GM19463 (cell line): ENCODE data around the gene PKHD1.
"Not testable (repeated sequence)": the region's sequence is repeated elsewhere in the genome, so short reads cannot be mapped to it uniquely, and the experiment has no call there.

Experiments
- ATAC-seq: cut with Tn5 transposase; IDR thresholded peaks from one replicate; pipeline ENCODE4 v1.9.1; 2021; ENCODE audit warnings: mild to moderate bottlenecking, moderate library complexity; ENCODE audit not compliant: unreplicated experiment

The PKHD1 gene

DNA sequence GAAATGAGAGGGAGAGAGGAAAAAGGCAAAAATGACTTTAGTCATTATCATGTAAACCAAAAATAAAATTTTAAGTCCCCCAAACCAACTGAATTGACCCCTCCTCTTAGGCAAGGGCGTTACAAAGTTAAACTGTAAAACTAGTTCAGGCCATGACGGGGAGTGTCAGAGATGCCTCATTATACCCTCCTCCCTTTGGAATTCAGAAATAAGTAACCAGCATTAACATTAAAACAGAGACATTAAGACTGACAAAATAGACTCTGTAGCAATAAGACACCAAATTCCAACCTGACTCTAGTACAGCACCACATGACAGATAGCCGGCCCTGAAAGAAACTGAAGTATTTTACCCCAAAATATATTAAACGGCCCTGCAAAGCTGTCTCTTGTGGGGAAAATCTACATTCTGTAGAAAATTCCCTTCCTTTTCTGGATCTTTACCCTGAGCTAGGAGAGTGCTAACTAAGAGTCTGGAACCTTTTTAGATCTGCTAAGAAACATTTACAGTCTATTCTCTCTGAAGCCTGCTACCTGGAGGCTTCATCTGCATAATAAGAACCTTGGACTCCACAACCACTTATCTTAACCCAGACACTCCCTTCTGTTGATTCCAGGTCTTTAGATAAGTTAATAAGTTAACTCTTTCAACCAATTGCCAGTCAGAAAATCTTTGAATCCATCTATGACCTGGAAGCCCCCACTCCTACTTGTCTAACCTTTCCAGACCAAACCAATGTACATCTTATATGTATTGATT, 150.7 kb downstream of the PKHD1 start:
- ATAC-seq: no peak

DNA sequence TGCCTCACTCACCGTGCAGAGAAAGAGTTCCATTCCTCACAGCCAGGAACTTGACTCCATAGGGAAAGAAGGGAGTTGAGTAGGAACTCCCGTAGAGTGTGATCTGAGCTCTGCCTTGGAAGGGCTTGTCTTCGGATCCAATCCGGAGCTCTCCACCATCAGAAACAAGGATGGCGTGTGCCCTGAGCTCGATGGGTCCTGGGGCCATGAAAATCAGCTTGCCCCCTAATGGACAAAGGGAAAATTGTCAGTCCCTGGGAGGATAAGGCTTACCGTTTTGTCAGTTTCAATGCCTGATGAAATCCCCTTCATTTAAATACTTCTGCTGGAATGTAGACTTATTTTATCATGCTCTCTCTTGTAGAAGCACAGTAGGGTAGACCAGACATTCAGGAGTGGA, 153.3 kb downstream of the PKHD1 start:
- no peak for ATAC-seq

- ATAC-seq: no peak
These were observed 154.5 kb downstream of the PKHD1 start for GRCh38 chr6:51932956-51933355.

DNA sequence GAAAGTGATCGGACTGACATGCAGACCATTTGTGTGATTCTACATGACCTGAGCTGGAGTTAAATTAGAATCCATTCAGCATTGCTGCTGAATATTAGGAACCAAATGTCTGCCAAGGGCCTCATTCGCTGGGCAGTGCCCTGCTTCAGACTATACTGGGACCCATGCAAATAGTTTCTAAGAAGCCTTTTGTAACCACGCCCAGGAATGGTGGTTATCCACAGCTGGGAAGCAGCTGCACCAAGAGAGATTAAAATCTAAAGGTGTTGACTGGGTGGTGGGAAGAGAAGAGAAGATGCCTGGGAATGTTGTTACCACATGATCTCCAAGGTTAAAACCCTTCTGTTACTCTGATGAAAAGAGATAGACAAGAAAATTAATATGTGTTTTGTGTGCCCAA, 156.8 kb downstream of the PKHD1 start:
- no peak for ATAC-seq

DNA sequence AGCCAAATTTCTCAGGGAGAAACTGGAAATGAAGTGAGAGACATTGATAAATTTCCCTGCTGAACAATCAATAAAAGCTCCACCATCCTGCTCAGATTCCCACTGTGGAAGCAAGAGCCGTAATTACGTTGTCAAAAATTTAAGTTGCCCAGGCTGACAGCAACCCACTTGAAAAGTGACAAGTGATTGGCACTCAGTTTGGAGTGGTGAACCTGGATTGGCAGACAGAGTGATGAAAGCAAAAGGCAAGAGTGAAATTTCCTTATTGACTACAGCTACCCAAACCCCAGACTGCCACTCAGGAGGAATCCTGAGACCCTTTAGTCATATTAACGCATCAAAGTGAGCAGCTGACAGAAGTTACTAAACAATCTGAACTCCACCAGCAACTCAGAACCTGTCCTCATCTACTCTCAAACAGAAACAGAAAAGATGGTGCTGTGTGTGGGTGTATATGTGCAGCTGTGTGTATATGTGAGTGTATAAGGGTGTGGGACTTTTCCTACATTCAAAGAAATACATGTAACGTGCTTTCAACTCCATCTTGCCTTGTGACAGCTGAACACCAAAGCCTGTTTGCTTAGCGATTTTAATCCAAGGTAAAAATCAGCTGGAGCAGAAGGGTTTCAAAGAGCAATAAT, 157.4 kb downstream of the PKHD1 start:
- no peak for ATAC-seq

DNA sequence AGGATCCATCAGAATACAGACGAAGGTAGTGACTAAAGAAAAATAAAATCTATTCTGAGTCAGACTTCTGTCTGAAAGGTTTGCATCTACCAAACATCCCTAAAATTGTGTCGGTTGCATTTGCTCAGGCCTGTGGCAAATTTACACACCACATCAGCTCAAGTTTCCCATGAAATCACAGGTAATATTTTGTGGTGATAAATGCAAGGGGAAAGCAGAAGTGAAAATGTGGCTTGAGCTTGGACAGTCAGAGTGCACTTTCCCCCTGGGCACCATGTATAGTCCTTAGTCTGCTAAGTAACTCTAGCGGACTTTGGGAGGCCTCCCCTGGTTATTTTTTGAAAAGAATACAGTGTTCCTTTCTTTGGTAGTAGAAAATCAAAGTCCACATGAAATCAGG, 159.1 kb downstream of the PKHD1 start:
- peak; percentile 79 for ATAC-seq

- no peak for ATAC-seq
These were observed 160.0 kb downstream of the PKHD1 start for GRCh38 chr6:51927450-51927849.

DNA sequence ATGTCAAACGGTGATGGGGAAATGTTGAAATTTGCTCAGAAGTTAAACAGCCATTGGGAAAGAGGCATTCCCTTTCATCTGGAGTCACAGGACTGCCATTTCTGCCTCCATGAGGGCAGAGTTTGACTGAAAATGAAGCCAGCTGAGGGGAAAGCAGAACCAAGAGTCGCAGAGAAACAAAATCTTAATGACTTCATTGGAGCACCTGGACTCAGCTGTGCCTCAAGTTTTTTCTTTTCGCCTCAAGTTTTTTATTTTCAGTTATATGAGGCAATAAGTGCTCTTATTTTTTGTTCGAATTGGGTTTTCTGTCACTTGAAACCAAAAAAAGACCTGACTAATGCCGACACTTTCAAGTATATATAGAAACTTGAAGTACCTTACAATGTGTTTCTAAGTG, 161.3 kb downstream of the PKHD1 start:
- no peak for ATAC-seq

- not testable (repeated sequence) for ATAC-seq
These were observed 164.9 kb downstream of the PKHD1 start for GRCh38 chr6:51922479-51922878.

DNA sequence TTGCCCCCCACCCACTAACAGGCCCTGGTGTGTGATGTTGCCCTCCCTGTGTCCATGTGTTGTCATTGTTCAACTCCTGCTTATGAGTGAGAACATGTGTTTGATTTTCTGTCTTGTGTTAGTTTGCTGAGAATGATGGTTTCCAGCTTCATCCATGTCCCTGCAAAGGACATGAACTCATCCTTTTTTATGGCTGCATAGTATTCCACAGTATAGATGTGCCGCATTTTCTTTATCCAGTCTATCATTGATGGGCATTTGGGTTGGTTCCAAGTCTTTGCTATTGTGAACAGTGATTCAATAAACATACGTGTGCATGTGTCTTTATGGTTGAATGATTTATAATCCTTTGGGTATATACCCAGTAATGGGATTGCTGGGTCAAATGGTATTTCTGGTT, 169.1 kb downstream of the PKHD1 start:
- ATAC-seq: not testable (repeated sequence)

DNA sequence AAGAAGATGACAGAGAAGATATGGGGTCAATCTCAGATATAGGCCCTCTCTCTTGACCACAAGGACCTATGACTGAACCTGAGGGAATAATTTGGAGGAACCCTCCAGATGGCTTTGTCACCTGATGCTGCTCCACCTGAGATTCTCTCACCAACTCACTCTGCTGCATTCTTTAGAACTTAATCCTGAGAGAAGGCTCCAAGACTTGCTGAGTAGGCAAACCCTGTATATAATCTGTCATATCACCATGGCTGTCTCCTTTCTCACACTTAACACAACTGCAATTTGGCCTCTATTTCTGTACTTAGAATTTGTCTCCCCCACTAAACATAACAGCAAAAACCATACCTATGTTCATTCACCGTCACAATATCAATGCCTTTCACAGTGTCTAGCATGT, 172.3 kb downstream of the PKHD1 start:
- no peak for ATAC-seq

DNA sequence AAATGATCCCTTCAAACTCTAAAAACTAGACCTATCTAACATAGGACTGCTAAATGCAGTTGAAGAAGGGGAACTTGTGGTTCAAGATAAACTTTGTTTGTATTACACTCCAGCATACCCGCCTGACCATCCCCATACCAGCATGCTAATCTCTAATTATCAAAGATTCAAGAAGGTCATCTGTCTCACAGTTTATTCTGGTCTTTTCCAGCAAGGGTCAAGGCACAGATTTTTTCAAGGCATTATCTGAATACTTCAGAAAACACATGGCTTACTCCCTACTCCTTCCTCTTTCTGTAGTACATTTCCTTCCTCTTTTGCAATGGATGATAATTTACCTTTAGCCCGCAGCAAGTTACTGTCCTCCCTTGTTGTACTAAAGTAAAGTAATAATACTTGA, 174.1 kb downstream of the PKHD1 start:
- ATAC-seq: no peak

DNA sequence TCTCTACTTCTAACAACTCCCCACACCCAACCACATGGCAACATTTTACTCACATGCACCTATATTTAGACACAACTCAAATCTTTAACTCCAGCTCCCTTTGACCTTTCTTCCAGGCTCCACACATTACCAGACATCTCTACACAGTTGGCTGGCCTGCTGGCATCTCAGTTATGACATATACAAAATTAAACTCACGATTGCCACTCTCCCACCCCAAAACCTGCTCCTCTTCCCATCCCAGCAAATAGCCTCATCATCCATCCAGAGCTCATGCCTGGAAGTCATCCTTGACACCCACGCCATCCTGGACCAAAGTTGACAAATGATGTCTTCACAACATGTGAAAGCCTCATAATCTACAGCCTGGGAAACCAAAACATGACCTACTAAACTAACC, 176.6 kb downstream of the PKHD1 start:
- no peak for ATAC-seq

DNA sequence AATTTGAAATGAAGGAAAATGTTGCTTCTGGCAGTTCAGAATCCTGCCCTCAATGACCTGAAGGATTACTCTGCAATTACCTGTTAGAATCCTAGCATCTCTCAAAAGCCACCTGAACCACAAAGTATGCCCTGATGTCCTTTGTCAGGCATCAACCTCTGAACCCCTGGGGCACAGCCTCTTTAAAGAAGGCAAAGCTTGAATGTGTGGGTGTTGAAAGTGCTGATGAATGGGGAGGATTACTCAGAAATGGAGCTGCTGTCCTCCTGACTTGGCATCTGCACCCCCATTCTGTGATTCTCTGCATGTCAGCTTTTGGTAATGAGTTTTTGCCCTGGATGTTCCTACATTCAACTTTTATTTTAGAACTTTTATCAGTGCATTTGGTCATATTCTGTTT, 179.2 kb downstream of the PKHD1 start:
- no peak for ATAC-seq

GRCh38 chr6:51901766-51902764, 185.3 kb downstream of the PKHD1 start:
- ATAC-seq: no peak

DNA sequence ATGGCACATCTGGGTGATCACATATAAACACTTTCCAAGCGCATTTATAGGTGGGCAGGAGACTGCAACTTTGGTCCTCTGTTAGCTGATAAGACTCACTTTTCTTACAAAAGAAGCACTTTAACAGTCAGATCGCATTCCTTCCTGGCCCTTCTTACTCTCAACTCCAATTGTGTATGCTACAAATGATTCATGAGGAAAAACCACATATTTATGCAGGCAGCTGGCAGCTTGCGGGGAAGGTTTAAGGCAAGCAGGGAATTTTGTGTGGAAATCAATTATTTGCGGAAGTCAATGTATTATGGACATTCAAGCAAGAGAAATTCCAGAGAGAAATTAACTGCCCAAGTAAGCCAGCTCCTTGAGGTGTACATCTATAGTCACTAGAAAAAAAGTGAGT, 194.0 kb downstream of the PKHD1 start:
- ATAC-seq: no peak

DNA sequence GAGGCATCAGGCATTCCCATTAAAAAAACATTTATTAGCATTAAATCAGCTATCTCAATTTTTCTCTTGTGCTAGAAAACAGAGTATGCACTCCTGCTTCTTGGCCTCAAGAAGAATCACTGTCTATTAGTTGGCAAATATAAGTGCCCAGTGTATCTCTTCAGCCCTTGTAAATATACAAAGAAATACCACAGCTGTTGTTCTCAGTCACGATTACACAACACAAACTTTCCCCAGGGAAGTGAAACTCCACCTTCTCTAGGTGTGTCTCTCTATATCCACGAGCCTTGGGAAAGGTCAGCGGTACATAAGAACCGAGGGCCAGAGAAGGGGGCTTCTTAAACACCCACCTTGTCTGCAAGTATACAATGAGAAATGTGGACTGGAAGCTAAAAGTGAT, 194.7 kb downstream of the PKHD1 start:
- ATAC-seq: no peak

DNA sequence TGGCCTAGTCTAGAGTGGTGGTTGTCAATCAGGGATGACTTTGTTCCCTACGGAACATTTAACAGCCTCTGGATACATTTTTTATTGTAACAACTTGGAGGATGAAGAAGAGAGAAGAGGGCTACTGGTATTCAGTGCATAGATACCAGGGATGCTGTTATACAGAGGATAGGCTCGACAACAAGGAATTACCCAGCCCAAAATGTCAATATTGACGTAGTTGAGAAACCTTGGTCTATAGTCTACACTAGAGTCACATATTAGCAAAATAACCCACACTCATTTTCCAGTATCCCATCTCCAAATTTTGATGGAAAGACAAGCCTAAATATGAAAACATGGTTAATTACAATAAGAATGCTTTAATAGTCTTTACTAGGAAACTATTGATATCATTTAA, 195.1 kb downstream of the PKHD1 start:
- ATAC-seq: no peak

DNA sequence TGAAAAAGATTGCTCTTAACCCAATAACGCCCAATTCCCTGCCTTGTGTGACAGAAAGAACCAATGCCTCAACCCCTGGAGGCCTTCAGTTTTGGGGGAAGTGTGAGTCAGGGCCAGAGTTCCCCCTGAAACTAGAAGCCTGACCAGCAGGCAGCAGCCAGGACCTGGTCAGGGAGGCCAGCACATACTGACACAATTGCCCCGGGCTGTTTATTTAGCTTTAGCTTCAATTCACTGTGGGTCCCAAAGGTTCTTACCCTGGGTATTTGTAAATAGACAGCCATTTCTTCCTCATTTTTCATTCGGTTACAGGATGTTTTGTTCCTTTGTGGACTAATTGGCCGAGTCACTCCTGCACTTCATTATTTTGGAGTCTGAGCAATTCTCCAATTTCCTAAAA, 195.6 kb downstream of the PKHD1 start:
- no peak for ATAC-seq

GRCh38 chr6:51887859-51888258, 199.6 kb downstream of the PKHD1 start:
- ATAC-seq: no peak

DNA sequence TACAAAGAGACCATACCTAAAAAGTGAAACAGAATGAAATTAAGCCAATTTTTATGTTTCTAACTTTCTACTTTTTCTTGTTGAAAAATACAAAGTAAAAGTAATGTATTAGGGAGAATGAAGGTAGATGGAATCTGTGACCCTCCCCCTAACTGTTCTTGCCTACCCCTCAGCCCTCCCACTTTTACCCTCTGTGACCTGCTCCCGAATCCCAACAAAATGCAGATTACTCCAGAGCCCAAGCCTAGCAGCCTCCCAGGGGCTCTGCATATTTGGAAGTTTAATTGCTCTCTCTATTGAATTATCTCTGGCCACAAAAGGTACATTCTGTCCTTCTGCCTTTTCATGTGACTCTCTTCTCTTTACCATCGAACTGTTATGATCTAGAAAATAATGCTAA, 201.5 kb downstream of the PKHD1 start:
- no peak for ATAC-seq
